Hematopoietic multipotent progenitor cell treated with erythropoietin and hydrocortisone succinate and interleukin-3 and kit ligand, for 15 days (in vitro differentiated cells): Measurements from ENCODE around the gene TLR10.

Source experiments
- DNase-seq: peaks from one replicate; pipeline ENCODE4 v3.0.0-alpha.2; 2015; ENCODE audit warnings: low spot score

Gene TLR10

GRCh38 chr4:38728631-38729141, 54.1 kb downstream of the TLR10 start:
- peak; percentile 69 for DNase-seq

- DNase-seq, result no peak
These were observed 58.3 kb downstream of the TLR10 start for GRCh38 chr4:38724475-38724808.

GRCh38 chr4:38723726-38724474, 58.9 kb downstream of the TLR10 start:
- DNase-seq, result peak; percentile 46

GRCh38 chr4:38723114-38723513, 59.7 kb downstream of the TLR10 start:
- DNase-seq, result no peak
